Putamen (tissue), 1 donor: ENCODE data around the gene TMEM163.
"Not testable (repeated sequence)": the region's sequence is repeated elsewhere in the genome, so short reads cannot be mapped to it uniquely, and the experiment has no call there.

Source experiments
- DNase-seq: peaks from one replicate; pipeline ENCODE4 v3.0.0-alpha.2; 2016; ENCODE audit warnings: low spot score

TMEM163 gene

DNA sequence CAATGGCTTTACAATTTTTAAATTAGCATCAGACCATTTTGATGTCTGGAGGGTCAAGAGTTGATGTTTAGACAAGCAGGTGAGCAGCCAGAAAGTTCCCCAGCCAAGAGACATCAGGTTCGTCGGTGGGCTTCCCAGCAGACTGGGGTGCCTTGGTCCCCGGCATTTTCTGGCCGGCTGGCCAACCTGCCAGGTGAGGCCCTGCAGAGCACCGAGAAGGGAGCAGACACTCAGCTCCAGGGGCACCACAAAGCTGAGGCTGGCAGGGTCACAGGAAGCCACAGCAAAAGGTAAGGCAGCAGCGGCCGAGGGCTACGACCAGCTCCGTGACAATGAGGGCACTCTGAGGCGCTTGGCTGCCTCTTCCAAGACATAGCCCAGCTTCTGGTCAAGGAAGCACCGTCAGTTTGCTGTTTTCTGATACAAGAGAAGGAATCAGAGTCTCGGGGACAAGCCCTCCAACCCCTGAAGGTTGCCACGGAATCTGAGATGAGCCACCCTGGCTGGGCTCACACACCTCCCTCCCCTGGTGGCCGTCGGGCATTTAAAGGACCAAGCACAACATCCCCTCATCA lies 235.9 kb downstream of the TMEM163 start:
- no peak for DNase-seq

DNA sequence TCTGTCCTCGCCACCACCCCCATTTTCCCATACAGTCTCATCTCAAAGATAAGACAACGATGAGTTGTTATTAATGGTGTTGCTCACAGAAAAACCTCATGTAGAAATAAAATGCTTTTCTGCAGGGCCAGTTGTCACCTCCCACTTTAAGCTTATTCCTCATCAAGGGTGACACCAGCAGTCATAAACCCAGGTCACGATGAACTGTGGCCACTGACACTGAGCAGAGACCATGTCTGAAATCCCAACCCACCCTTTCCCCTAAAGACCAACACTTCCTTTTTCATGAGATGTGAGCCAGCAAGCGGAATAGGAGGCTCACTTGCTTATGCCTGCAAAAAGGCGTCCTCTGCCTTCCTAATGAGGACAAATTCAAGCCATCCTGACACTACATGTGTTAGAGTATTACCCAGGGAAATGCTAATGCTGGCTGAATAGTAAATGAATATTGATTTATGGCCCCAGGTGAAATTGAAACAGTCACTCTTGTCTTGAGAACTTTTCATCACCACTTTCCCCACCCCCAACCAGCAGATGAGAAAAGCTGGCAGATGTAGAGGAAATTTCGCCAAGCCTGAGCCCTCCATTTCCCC lies 236.6 kb downstream of the TMEM163 start:
- DNase-seq: no peak

DNA sequence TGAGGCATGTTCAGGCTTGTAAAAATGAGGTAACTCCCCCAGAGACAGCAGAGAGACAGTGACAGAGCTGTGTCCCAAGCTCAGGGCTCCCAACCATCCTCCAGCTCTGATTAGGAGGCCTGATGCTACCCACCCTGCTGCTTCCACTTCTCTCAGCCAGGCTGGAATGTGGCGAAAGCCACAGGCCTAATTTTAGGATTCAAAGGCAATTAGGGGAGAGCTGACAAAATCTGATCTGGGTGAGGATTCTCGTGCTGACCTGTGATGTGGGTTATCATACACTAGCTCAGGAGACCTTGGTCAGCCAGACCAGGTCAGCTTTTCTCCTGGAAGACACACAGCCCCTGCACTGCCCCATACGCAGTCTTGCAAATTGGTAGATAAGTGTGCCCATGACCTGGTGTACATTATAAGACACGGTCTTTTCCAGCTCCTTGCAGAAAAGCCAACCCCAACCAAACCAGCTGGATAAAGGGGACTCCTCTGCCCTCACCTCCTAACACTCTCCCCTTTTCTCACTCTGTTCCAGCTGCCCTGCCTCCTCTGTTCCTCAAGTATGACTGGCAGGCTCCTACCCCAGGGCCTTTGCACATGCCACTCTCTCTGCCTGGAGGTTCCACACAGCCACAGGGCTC lies 239.0 kb downstream of the TMEM163 start:
- no peak for DNase-seq

GRCh38 chr2:134476982-134477381 lies 241.8 kb downstream of the TMEM163 start:
- DNase-seq: not testable (repeated sequence)

GRCh38 chr2:134470561-134471168 lies 248.1 kb downstream of the TMEM163 start:
- no peak for DNase-seq

- DNase-seq: no peak
Measured at GRCh38 chr2:134469516-134470115, 249.2 kb downstream of the TMEM163 start.

DNA sequence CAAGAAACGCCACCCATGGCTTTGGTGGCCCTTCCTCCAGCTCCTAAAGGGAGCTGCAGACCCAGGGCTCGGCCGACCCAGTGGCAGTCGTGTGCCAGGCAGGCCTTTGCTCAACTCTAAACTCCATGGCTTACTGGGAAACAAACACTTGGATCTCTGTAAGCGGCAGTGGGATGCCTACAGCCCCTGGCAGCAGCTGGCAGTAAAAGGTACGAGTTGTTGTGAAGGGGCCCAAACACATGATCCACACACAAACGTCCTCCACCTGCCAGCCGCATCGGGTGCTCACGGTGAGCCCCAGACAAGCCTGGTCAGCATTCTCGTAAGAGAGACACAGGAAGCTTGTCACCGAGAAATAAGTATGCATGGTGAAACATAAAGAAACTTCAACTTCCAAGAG lies 250.0 kb downstream of the TMEM163 start:
- no peak for DNase-seq

DNA sequence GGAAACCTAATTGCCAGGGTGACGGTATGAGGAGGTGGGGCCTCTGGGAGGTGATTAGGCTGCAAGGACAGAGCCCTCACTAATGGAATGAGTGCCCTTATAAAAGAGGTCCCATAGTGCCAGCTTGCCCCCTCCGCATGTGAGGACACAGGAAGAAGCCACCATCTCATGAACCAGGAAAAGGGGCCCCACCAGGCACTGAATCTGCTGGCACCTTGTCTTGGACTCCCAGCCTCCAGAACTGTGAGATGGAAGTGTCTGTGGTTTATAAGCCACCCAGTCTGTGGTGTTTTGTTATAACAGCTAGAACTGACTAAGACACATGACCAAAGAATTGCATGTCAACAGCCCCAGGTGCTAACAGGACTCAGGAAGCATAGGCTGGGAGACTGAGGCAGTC lies 250.6 kb downstream of the TMEM163 start:
- DNase-seq: no peak

DNA sequence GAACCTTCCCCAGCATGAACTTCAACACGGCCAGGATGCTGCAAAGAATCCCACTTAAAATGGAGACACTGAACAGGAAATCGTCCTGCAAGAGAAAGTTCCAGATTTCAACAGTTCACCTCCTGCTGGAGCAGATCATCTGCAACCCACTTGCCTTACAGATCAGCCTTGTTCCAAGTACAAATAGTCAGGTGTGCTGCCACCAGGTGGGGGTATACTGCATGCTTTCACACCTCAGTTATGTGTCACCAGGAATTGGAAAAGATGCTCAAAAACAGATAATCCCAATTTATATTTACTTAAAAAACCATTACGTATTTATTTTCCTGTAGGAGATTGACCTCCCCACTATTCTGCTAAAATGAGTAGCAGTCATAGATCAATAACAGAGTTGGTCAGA lies 252.7 kb downstream of the TMEM163 start:
- no peak for DNase-seq

GRCh38 chr2:134465228-134466105 lies 253.3 kb downstream of the TMEM163 start:
- DNase-seq: no peak

- no peak for DNase-seq
Measured at GRCh38 chr2:134463699-134464022, 255.1 kb downstream of the TMEM163 start.

DNA sequence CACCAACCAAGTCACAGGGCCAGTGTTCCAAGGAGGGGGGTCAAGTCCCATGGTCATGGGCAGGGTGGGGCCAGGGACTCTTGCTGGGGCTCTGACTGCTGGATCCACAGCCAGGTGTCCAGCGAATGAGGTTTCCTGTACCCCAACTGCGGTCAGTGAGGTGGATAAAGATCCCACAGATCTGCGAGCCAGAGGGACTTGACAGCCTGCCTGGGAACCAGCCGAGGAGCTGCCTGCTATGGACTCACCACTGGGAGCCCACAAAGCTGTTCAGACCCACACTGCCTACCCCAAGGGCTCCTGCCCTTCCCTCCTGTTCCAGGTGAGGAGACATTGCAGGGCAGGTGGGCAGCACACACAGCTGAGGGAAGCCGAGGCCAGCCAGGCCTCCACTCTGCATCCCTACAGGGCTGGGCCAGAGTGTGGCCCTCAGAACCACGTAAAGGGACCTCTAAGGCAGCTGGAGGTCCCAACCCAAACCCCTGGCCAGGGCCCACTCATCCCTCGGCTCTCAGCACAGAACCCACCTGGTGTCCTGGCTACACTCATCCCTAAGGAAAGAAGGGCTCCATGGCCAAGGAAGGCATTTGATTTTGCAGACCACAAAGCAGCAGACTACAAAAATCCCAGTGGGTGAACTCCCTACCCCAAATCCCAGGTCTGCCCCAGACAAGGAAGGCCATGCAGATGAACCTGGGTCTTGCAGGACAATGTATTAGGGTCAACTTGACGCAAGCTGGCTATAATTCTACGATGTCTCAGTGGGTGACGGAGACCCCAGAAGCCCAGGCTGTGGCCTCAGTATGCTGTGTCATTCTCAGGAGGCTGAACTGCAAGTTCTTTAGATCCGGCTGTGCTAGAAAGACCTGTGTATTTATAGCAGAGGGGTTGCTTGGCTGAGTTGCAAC lies 255.8 kb downstream of the TMEM163 start:
- DNase-seq: no peak

DNA sequence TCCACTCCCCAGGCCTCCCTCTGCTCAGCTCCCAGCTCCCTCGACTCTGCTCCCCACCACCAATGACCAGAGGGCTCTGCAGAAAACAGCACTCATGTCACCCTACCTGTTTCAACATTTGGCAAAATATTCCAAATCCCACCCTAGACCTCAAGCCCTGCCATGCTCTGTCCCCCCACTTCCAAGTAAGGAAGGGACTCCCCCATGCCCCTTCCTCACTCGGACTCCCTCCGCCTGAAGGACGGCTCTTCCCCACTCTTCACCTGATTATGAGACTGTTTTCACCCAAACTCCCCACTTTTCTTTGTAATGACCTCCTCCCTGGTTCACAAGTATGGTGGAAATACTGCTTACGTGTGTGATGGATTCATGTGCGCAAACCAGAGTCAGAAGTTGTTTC lies 256.5 kb downstream of the TMEM163 start:
- no peak for DNase-seq

GRCh38 chr2:134461511-134461910 lies 257.3 kb downstream of the TMEM163 start:
- no peak for DNase-seq

DNA sequence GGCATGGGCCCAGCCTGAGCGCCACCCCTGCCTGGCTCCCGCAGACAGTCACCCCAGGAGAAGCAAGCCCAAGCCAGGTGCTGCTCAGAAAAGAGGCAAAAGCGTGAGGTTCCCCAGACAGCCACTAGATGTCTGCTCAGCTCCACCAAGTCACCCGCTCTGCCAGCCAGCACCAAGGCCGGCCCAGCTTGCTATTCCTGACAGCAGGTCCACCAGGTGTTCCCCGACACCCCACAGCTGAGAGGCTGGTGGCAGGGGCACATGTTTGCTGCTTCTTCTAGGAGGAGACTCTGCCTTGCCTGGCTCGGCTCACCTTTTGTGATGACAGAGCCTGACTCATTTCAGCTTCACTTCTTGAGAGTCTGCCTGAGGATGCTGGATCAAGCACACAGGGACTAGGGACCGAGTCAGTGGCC lies 258.2 kb downstream of the TMEM163 start:
- DNase-seq: peak; percentile 55

DNA sequence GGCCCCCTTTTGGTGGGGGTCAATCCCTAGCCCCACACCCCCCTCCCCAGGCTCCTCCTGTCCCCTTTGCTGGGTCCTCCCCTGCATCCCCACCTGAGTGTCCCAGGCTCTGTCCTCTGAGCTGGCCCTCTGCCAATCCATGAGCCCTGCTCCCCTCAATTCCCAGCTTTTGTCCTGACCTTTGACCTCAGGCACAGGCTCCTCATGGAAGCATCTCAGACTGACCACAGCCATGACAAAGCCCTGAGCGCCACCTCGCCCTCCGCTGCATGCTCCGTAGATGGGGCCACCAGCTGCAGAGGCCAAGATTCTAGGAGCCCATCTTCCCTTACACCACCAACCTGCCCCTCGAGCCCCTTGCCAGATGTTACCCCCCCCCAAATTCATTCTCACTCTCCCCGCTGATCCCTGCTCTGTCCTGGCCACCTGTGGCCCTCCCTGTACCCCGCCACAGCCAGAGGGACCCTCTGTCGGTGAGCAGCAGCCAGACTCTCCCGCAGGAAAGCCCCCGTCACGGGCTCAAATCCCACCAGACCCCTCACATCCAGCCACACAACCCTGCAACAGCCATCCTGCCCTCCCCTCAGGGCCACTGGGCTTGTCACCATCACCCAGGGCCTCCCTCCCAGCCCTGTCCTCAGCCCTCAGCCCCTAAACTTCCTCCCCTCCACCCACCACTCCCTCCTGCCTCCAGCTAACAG lies 258.9 kb downstream of the TMEM163 start:
- DNase-seq: no peak

DNA sequence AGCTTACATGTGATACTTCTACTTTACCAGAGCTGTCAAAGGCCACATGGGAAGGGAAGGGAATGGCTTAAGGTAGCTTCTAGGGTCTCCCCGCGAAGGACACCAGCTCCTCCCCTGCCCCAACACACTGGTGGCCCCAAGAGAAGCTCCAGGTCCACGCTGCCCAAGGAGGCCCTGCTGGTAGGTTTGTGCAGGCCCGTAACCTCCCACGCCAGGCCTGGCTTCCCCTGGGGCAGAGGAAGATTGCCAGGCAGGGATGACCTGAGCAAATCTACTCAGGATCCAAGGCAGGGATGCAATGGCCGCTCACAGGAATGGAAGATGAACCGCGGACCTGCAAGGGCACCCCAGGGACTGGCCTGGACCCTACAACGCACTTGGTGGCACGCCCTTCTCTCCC lies 259.9 kb downstream of the TMEM163 start:
- no peak for DNase-seq

DNA sequence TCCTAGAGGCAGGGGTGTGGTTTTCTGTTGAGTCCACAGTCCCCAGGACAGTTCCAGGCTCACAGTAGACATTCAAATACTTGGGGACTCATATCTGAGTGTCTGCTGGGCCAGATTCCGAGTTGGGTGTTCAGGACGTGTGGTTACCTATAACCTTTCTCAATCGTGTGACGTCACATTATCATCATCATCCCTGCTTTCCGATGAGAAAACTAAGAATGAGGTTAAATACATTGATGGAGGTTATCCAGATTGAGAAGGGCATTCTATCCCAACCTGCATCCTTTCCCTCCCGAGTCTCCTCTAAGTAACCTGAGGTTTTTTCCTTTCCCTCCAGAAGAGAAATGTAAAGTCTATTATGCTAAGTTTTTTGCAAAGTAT lies 260.3 kb downstream of the TMEM163 start:
- no peak for DNase-seq

DNA sequence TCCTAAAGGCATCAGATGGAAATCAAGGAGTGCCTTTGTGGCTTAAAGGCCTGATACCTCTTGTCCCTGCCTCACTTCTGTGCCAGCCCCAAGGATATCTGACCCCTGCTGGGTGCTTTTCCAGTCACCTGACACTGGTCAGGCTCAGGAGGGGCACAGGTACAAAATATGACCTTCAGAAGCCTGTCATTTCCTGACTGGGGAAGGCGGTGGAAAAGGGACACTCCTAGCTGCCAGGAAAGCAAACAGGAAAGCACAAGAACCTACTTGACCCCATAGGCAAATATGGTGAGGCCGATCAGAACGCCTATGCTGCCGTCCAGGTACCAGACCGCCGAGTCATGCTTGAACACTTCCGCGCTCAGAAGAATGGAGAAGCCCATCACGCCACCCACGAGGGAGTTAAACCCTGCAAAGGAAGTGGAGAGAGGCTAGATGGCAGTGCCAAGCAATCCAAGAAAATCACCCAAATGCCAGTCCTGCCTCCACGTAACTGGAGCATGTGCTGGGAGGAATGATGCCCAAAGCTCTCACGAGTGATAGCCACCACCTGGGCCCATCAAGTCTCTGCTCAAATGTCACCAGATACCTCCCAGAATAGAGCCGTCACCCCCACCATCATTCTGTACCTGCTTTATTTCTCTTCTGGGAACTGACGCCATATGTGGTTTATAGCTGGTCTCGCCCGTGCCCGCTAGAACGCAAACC lies 260.9 kb downstream of the TMEM163 start:
- DNase-seq: no peak

DNA sequence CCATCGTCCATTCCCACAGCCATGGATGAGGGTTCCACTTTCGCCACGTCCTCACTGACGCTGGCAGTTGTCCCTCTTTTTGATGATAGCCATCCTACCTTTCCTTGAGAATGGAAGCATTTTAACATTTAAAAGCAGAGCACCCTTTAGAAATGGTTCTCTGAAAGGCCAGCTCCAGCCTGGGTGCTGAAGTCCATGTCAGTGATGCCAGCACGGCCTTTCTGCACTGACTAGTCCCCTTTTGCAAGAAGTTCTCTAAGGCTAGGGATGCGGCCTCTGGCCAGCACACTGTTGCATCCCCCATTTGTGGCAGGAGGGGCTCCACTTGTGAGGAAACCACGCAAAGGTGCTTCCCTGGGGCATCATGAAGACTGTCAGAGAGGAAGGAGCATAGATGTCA lies 261.4 kb downstream of the TMEM163 start:
- DNase-seq: no peak
